Astrocyte (in vitro differentiated cells and primary cell): ENCODE results near the gene CHSY1. TPM values are rescaled to one million over a fixed set of nuclear protein-coding genes. Genes with fewer than 3 reads are reported as not detected.

ENCODE experiments used
- DNase-seq: peaks from one replicate; pipeline ENCODE4 v3.0.0-alpha.2; 2010; ENCODE audit warnings: low read depth
- FAIRE-seq: peaks from 2 replicates; lab custom pipeline; 2011; peaks lifted over from hg19 to GRCh38; lab: Jason Lieb, UNC
- H2AFZ ChIP-seq: 2 replicates; pipeline ENCODE4 v1.6.0; 2012; ENCODE audit warnings: low read depth, low read length, inconsistent platforms
- H3K27ac ChIP-seq: 2 replicates; pipeline ENCODE4 v1.5.1; 2011; ENCODE audit warnings: low read depth, low read length, inconsistent platforms
- H3K27me3 ChIP-seq: 2 replicates; pipeline ENCODE4 v1.6.0; 2011; ENCODE audit warnings: low read length, inconsistent platforms; ENCODE audit not compliant: insufficient read depth
- H3K36me3 ChIP-seq: 2 replicates; pipeline ENCODE4 v1.5.1; 2011; ENCODE audit warnings: low read length, inconsistent platforms; ENCODE audit not compliant: insufficient read depth
- H3K4me1 ChIP-seq: 2 replicates; pipeline ENCODE4 v1.5.1; 2011; ENCODE audit warnings: low read length, inconsistent platforms; ENCODE audit not compliant: insufficient read depth
- H3K4me2 ChIP-seq: 2 replicates; pipeline ENCODE4 v1.6.0; 2012; ENCODE audit warnings: low read length, inconsistent platforms
- H3K4me3 ChIP-seq: 2 replicates; pipeline ENCODE4 v1.5.1; 2011; ENCODE audit warnings: low read depth, mild to moderate bottlenecking, low read length, inconsistent platforms; ENCODE audit not compliant: insufficient read depth
- H3K79me2 ChIP-seq: 2 replicates; pipeline ENCODE4 v1.6.0; 2012; ENCODE audit warnings: mild to moderate bottlenecking, low read length, inconsistent platforms; ENCODE audit not compliant: insufficient read depth
- H3K9ac ChIP-seq: 2 replicates; pipeline ENCODE4 v1.6.0; 2012; ENCODE audit warnings: mild to moderate bottlenecking, low read length, inconsistent platforms
- H3K9me3 ChIP-seq: 2 replicates; pipeline ENCODE4 v1.5.1; 2012; ENCODE audit warnings: low read depth, mild to moderate bottlenecking, low read length, inconsistent platforms; ENCODE audit not compliant: insufficient read depth
- H4K20me1 ChIP-seq: 2 replicates; pipeline ENCODE4 v1.6.0; 2012; ENCODE audit warnings: low read length, inconsistent platforms; ENCODE audit not compliant: insufficient read depth
- H3K27ac Mint-ChIP-seq: one replicate; pipeline ENCODE4 v1.8.0; 2021; ENCODE audit warnings: mild to moderate bottlenecking, mixed read lengths; ENCODE audit not compliant: unreplicated experiment
- H3K27me3 Mint-ChIP-seq: one replicate; pipeline ENCODE4 v1.8.0; 2021; ENCODE audit warnings: low read depth, mixed read lengths; ENCODE audit not compliant: unreplicated experiment
- H3K36me3 Mint-ChIP-seq: one replicate; pipeline ENCODE4 v1.8.0; 2021; ENCODE audit warnings: low read depth, mixed read lengths; ENCODE audit not compliant: unreplicated experiment
- H3K4me1 Mint-ChIP-seq: one replicate; pipeline ENCODE4 v1.8.0; 2021; ENCODE audit warnings: low read depth, mixed read lengths; ENCODE audit not compliant: unreplicated experiment
- H3K4me3 Mint-ChIP-seq: one replicate; pipeline ENCODE4 v1.8.0; 2021; ENCODE audit warnings: mild to moderate bottlenecking, moderate library complexity, mixed read lengths; ENCODE audit not compliant: unreplicated experiment
- H3K9me3 Mint-ChIP-seq: one replicate; pipeline ENCODE4 v1.8.0; 2021; ENCODE audit warnings: mild to moderate bottlenecking, mixed read lengths; ENCODE audit not compliant: unreplicated experiment
- EZH2 ChIP-seq: IDR thresholded peaks from 2 replicates; pipeline ENCODE4 v1.6.1; 2012; ENCODE audit warnings: mild to moderate bottlenecking, low read length, inconsistent platforms; ENCODE audit not compliant: insufficient read depth
- total RNA-seq: library from RNA; stranded (reverse); gene quantifications from 2 replicates; pipeline ENCODE4 v1.2.1, GENCODE V29; 2021
- TF ChIP-seq, protein P1 (sequence below): IDR thresholded peaks from 2 replicates; pipeline ENCODE4 v1.5.1; 2011; ENCODE audit warnings: low read depth, mild to moderate bottlenecking, inconsistent platforms, low read length, moderate library complexity; ENCODE audit not compliant: insufficient read depth

The CHSY1 gene
- total RNA-seq, 1 donor from 2014 or later = 42.2 TPM

DNA sequence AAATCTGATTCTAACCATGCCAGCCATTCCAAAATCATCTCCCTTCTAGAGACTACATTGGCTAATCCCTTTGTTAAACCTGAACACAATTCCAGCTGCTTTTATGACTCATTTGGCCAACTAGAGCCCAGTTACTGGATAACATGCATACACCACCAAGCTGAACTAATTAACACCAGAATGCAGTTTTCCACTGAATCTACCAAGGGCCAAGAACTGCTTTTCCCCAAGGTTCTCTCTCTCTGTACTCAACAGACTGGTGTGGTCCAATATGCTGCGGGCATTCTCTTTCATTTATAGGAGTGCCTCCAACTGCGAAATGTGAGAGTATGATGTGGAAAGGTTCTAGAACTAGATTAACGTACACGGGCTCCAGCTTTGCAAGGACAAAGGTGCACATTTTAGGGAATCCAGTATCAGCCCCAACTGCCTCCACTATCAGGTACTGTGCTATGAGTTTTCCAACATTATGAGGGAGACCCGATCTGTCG lies 1.5 kb downstream of the CHSY1 start:
- Mint-ChIP-seq H3K4me3 (peak overlapping the region; percentile 98), H3K9me3 (no peaks in the 10 kb centered on the region), H3K4me1 (peaks cover 17% of the 10 kb centered on the region), H3K27me3 (peaks cover 2% of the 10 kb centered on the region), H3K27ac (peak overlapping the region; percentile 94), H3K36me3 (peaks cover 3% of the 10 kb centered on the region)
- peak overlapping the region; percentile 83 for H3K27ac ChIP-seq
- peaks cover 54% of the 10 kb centered on the region for H4K20me1 ChIP-seq
- FAIRE-seq = no peak
- H3K4me1 ChIP-seq = peaks cover 17% of the 10 kb centered on the region
- no peaks in the 10 kb centered on the region for H3K27me3 ChIP-seq
- peaks cover 57% of the 10 kb centered on the region for H3K79me2 ChIP-seq
- H2AFZ ChIP-seq = no peak overlapping the region
- peak overlapping the region; percentile 95 for H3K9ac ChIP-seq
- peak overlapping the region; percentile 98 for H3K4me3 ChIP-seq
- DNase-seq = peak; percentile 88
- H3K36me3 ChIP-seq = peaks cover 14% of the 10 kb centered on the region
- TF ChIP-seq, protein P1, sequence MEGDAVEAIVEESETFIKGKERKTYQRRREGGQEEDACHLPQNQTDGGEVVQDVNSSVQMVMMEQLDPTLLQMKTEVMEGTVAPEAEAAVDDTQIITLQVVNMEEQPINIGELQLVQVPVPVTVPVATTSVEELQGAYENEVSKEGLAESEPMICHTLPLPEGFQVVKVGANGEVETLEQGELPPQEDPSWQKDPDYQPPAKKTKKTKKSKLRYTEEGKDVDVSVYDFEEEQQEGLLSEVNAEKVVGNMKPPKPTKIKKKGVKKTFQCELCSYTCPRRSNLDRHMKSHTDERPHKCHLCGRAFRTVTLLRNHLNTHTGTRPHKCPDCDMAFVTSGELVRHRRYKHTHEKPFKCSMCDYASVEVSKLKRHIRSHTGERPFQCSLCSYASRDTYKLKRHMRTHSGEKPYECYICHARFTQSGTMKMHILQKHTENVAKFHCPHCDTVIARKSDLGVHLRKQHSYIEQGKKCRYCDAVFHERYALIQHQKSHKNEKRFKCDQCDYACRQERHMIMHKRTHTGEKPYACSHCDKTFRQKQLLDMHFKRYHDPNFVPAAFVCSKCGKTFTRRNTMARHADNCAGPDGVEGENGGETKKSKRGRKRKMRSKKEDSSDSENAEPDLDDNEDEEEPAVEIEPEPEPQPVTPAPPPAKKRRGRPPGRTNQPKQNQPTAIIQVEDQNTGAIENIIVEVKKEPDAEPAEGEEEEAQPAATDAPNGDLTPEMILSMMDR = no peak
- no peak for TF ChIP-seq EZH2
- peak overlapping the region; percentile 97 for H3K4me2 ChIP-seq
- no peaks in the 10 kb centered on the region for H3K9me3 ChIP-seq

DNA sequence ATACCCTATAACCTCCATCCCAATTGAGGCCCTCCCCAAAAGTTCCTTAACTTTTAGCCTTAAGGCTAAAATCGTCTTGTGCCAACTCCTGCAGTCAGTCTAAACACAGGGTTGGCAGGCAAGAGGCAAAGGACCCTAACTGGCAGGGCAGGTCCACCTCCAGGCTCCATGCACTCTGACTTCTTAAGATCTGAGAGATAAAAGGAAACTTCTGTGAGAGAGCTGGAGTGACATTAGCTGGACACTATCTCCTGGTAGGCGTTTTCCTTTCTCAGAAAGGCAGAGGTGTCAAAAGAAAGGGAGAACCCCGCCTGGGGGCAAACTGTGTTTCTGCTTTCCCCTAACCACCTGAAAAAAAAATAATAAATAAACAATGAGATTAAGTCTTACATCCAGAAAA lies 3.6 kb downstream of the CHSY1 start:
- Histone ChIP-seq H3K4me1 (peaks cover 34% of the 10 kb centered on the region), H2AFZ (no peak overlapping the region), H3K79me2 (peaks cover 78% of the 10 kb centered on the region), H3K9me3 (no peaks in the 10 kb centered on the region), H4K20me1 (peaks cover 75% of the 10 kb centered on the region), H3K27me3 (no peaks in the 10 kb centered on the region), H3K4me3 (no peak overlapping the region), H3K9ac (no peak overlapping the region), H3K36me3 (peaks cover 14% of the 10 kb centered on the region), H3K27ac (no peak overlapping the region), H3K4me2 (peak overlapping the region; percentile 9)
- Mint-ChIP-seq H3K27me3 (no peaks in the 10 kb centered on the region), H3K4me3 (peak overlapping the region; percentile 57), H3K27ac (no peak overlapping the region), H3K4me1 (peaks cover 29% of the 10 kb centered on the region), H3K36me3 (peaks cover 3% of the 10 kb centered on the region), H3K9me3 (no peaks in the 10 kb centered on the region)
- FAIRE-seq = no peak
- DNase-seq = no peak
- TF ChIP-seq, protein P1 = no peak
- TF ChIP-seq EZH2 = no peak
